GM21619 (cell line): ENCODE data around the gene EHF.
A peak's percentile ranks its signal among the peaks of the same experiment; 100 is the strongest.
"Not testable (repeated sequence)": the region's sequence is repeated elsewhere in the genome, so short reads cannot be mapped to it uniquely, and the experiment has no call there.

ENCODE experiments used
- ATAC-seq: cut with Tn5 transposase; IDR thresholded peaks from one replicate; pipeline ENCODE4 v1.9.1; 2021; ENCODE audit not compliant: unreplicated experiment

Gene EHF

GRCh38 chr11:34620820-34621792 is at the start of gene EHF:
TSS of gene EHF (plus strand) at chr11:34621093. CDS start at chr11:34642631, 21,538 bp downstream.
- ATAC-seq = no peak

GRCh38 chr11:34573537-34573936 is 47.4 kb upstream of the EHF start:
- no peak for ATAC-seq

- no peak for ATAC-seq
Observed at GRCh38 chr11:34575261-34575660, 45.6 kb upstream of the EHF start.

- ATAC-seq = no peak
Observed at GRCh38 chr11:34575671-34576070, 45.2 kb upstream of the EHF start.

GRCh38 chr11:34576331-34576730 is 44.6 kb upstream of the EHF start:
- no peak for ATAC-seq

GRCh38 chr11:34583818-34584217 is 37.1 kb upstream of the EHF start:
- no peak for ATAC-seq

- peak; percentile 35 for ATAC-seq
Observed at GRCh38 chr11:34585304-34585734, 35.6 kb upstream of the EHF start.

- peak; percentile 63 for ATAC-seq
Observed at GRCh38 chr11:34585735-34586487, 35.0 kb upstream of the EHF start.

- no peak for ATAC-seq
Observed at GRCh38 chr11:34586488-34587281, 34.2 kb upstream of the EHF start.

GRCh38 chr11:34587282-34587677 is 33.6 kb upstream of the EHF start:
- no peak for ATAC-seq

GRCh38 chr11:34588023-34588422 is 32.9 kb upstream of the EHF start:
- no peak for ATAC-seq

- no peak for ATAC-seq
Observed at GRCh38 chr11:34588701-34589100, 32.2 kb upstream of the EHF start.

- not testable (repeated sequence) for ATAC-seq
Observed at GRCh38 chr11:34589177-34589576, 31.7 kb upstream of the EHF start.

GRCh38 chr11:34593085-34593484 is 27.8 kb upstream of the EHF start:
- no peak for ATAC-seq

GRCh38 chr11:34594603-34595002 is 26.3 kb upstream of the EHF start:
- no peak for ATAC-seq

GRCh38 chr11:34595391-34595790 is 25.5 kb upstream of the EHF start:
- ATAC-seq = no peak

GRCh38 chr11:34595960-34596644 is 24.8 kb upstream of the EHF start:
- no peak for ATAC-seq

GRCh38 chr11:34599406-34599945 is 21.4 kb upstream of the EHF start:
- ATAC-seq = no peak

- no peak for ATAC-seq
Observed at GRCh38 chr11:34600339-34601084, 20.4 kb upstream of the EHF start.

- ATAC-seq = no peak
Observed at GRCh38 chr11:34601085-34601444, 19.8 kb upstream of the EHF start.
